GM12865 (cell line): ENCODE results near the gene RIMS4.

Source experiments
- DNase-seq: peaks from one replicate; pipeline ENCODE4 v3.0.0; 2010; ENCODE audit warnings: low read depth
- H3K4me3 ChIP-seq: 2 replicates; pipeline ENCODE4 v1.5.1; 2011; ENCODE audit warnings: mild to moderate bottlenecking, low read depth, low read length, control low read depth
- TF ChIP-seq, protein P1 (sequence below): IDR thresholded peaks from 2 replicates; pipeline ENCODE4 v1.5.1; 2011; ENCODE audit warnings: low read length, control low read depth, low read depth, inconsistent platforms; ENCODE audit not compliant: insufficient read depth; ENCODE audit errors: missing control alignments

Gene RIMS4

GRCh38 chr20:44714102-44714700 lies 96.1 kb downstream of the RIMS4 start:
- TF ChIP-seq, protein P1, sequence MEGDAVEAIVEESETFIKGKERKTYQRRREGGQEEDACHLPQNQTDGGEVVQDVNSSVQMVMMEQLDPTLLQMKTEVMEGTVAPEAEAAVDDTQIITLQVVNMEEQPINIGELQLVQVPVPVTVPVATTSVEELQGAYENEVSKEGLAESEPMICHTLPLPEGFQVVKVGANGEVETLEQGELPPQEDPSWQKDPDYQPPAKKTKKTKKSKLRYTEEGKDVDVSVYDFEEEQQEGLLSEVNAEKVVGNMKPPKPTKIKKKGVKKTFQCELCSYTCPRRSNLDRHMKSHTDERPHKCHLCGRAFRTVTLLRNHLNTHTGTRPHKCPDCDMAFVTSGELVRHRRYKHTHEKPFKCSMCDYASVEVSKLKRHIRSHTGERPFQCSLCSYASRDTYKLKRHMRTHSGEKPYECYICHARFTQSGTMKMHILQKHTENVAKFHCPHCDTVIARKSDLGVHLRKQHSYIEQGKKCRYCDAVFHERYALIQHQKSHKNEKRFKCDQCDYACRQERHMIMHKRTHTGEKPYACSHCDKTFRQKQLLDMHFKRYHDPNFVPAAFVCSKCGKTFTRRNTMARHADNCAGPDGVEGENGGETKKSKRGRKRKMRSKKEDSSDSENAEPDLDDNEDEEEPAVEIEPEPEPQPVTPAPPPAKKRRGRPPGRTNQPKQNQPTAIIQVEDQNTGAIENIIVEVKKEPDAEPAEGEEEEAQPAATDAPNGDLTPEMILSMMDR, result no peak
- no peak for DNase-seq
- H3K4me3 ChIP-seq, result no peak overlapping the region

DNA sequence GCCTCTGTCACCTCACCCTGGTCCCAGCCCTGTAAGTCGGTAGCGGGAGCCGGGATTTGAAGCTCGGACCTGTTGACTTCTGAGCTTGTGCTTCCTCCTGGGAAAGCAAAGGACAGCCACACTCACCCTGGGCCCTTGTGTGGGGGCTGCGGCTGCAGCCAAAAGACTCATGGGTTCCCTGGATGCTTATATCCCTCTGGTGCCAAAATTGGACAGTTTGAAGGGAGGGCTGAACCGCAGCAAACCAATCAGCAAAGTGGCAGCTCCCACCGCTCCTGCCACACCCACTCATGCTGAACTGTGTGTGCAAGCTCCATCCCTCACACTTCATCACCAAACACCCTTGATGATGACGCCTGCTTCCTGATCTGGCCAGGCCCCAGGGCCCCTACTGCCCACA lies 99.1 kb downstream of the RIMS4 start:
- H3K4me3 ChIP-seq, result no peak overlapping the region
- TF ChIP-seq, protein P1, result no peak
- no peak for DNase-seq

DNA sequence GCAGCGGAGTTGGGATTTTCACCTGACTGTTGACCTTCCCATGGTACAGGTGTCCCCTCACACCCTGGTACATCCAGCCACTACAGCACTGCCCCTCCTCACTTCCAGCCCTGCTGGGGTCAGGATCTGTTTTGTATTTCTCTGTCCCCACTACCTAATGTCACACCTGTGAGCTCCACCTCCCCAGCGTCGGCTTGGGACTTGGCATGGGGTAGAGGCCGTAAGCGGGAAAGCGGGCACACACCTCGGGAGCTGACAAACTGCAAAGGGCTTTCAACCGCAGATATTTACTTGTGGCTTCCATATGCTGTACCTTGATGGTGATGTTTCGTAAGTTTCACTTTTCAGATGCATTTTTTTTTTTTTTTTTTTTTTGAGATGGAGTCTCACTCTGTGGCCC lies 100.5 kb downstream of the RIMS4 start:
- TF ChIP-seq, protein P1, result no peak
- no peak for DNase-seq
- H3K4me3 ChIP-seq, result no peak overlapping the region

DNA sequence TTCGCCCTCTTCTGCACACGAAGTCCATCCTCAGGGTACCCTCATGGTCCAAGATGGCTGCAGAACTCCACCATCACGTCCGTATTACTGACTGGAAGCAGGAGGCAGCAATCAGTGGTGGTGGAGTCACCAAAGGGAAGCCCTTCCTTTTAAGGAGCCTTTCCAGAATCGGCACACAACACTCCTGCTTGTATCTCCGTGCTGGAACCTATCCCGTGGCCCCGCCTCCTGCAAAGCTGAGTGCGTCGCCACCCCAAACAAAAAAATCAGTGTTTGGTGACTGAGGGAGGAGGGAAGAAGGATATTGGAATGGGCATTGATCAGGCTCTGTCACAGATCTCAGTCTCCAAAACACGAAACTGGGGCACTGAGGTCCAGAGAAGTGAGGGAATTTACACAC lies 101.0 kb downstream of the RIMS4 start:
- no peak for DNase-seq
- TF ChIP-seq, protein P1, result no peak
- no peak overlapping the region for H3K4me3 ChIP-seq

DNA sequence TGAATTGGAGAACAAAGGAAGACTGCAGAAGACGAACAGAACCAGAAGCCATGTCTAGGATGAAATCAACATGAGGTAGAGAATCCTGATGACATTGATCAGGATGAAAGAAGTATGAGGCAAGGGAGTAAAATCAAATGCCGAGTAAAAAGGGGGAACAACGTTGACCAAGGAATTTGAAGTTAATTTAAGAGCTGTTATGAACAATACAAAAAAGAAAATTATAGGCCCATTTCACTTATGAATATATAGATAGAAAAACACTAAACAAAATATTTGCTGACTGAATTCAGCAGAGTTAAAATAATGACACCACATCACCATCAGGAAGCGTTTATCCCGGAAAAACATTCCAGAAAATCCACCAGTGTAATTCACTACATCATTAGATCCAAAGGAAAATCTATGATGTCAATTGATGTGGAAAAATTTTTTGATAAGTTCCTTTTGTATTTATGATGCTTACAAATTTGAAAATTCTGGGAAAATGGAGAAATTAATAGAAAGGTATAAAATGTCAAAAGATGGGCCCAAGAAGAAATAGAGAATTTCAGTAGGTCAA lies 103.2 kb downstream of the RIMS4 start:
- TF ChIP-seq, protein P1, result no peak
- DNase-seq, result no peak
- H3K4me3 ChIP-seq, result no peak overlapping the region

GRCh38 chr20:44706301-44707017 lies 103.9 kb downstream of the RIMS4 start:
- no peak overlapping the region for H3K4me3 ChIP-seq
- TF ChIP-seq, protein P1, result no peak
- DNase-seq, result no peak
